KMS-11 (cell line): ENCODE measurements around the gene GAS6.

Experiments used
- H2AFZ ChIP-seq: fragments of 200-600 bp; sonication (generic); 2 replicates; pipeline ENCODE4 v1.6.1; 2016; ENCODE audit warnings: antibody characterized with exemption, mixed run types, low read depth
- H3K27ac ChIP-seq: fragments of 200-600 bp; sonication (generic); 2 replicates; pipeline ENCODE4 v1.6.1; 2016; ENCODE audit warnings: mild to moderate bottlenecking, mixed run types
- H3K27me3 ChIP-seq: fragments of 200-600 bp; sonication (generic); 2 replicates; pipeline ENCODE4 v1.6.1; 2017; ENCODE audit warnings: mild to moderate bottlenecking, low read depth, mixed run types, moderate library complexity; ENCODE audit not compliant: insufficient read depth
- H3K36me3 ChIP-seq: fragments of 200-600 bp; sonication (generic); 2 replicates; pipeline ENCODE4 v1.6.1; 2017; ENCODE audit warnings: mild to moderate bottlenecking, mixed run types; ENCODE audit not compliant: insufficient read depth
- H3K4me1 ChIP-seq: fragments of 200-600 bp; sonication (generic); 2 replicates; pipeline ENCODE4 v1.6.1; 2016; ENCODE audit warnings: mild to moderate bottlenecking, low read depth, mixed run types; ENCODE audit not compliant: poor library complexity, severe bottlenecking
- H3K4me2 ChIP-seq: fragments of 200-600 bp; sonication (generic); 2 replicates; pipeline ENCODE4 v1.7.0; 2016; ENCODE audit warnings: mild to moderate bottlenecking, mixed run types
- H3K4me3 ChIP-seq: fragments of 200-600 bp; sonication (generic); IDR thresholded peaks from 2 replicates; pipeline ENCODE4 v1.6.1; 2017; ENCODE audit warnings: low read depth, low read length, mixed read lengths; ENCODE audit not compliant: insufficient read depth
- H3K79me2 ChIP-seq: fragments of 200-600 bp; sonication (generic); 2 replicates; pipeline ENCODE4 v1.6.1; 2016; ENCODE audit warnings: low read depth, mixed run types; ENCODE audit not compliant: insufficient read depth
- H3K9ac ChIP-seq: fragments of 200-600 bp; sonication (generic); 2 replicates; pipeline ENCODE4 v1.6.1; 2016; ENCODE audit warnings: mild to moderate bottlenecking, mixed run types
- H4K20me1 ChIP-seq: fragments of 200-600 bp; sonication (generic); 2 replicates; pipeline ENCODE4 v1.6.1; 2016; ENCODE audit warnings: mild to moderate bottlenecking, mixed run types; ENCODE audit not compliant: insufficient read depth
- CTCF ChIP-seq: fragments of 200-600 bp; sonication (generic); conservative IDR thresholded peaks from 2 replicates; pipeline ENCODE4 v1.6.1; 2017; ENCODE audit warnings: low read depth, mild to moderate bottlenecking, antibody characterized with exemption, low read length, moderate library complexity, mixed read lengths

Gene GAS6

GRCh38 chr13:113819341-113819730, 44.5 kb downstream of the GAS6 start:
- H3K27ac ChIP-seq: no peak overlapping the region
- H3K79me2 ChIP-seq: no peaks in the 10 kb centered on the region
- no peaks in the 10 kb centered on the region for H3K36me3 ChIP-seq
- H3K4me1 ChIP-seq: peaks cover 2% of the 10 kb centered on the region
- peaks cover 6% of the 10 kb centered on the region; the same call in 1 of the 2 replicates for H3K27me3 ChIP-seq
- no peak for TF ChIP-seq CTCF
- H3K4me2 ChIP-seq: no peak overlapping the region
- no peaks in the 10 kb centered on the region for H4K20me1 ChIP-seq
- no peak overlapping the region for H3K9ac ChIP-seq
- no peak overlapping the region for H2AFZ ChIP-seq
- no peak overlapping the region for H3K4me3 ChIP-seq

- Histone ChIP-seq H3K4me2 (no peak overlapping the region), H3K4me3 (no peak overlapping the region), H3K36me3 (no peaks in the 10 kb centered on the region), H3K9ac (no peak overlapping the region), H4K20me1 (no peaks in the 10 kb centered on the region), H2AFZ (no peak overlapping the region), H3K27ac (no peak overlapping the region), H3K27me3 (peaks cover 11% of the 10 kb centered on the region; the same call in 1 of the 2 replicates), H3K4me1 (peaks cover 5% of the 10 kb centered on the region), H3K79me2 (no peaks in the 10 kb centered on the region)
- no peak for TF ChIP-seq CTCF
Measured at GRCh38 chr13:113818700-113819295, 45.1 kb downstream of the GAS6 start.

- H3K4me3 ChIP-seq: no peak overlapping the region
- peaks cover 14% of the 10 kb centered on the region; the same call in 1 of the 2 replicates for H3K27me3 ChIP-seq
- no peaks in the 10 kb centered on the region for H3K36me3 ChIP-seq
- no peaks in the 10 kb centered on the region for H4K20me1 ChIP-seq
- no peak overlapping the region for H2AFZ ChIP-seq
- H3K4me2 ChIP-seq: no peak overlapping the region
- no peaks in the 10 kb centered on the region for H3K79me2 ChIP-seq
- H3K27ac ChIP-seq: no peak overlapping the region
- no peak for TF ChIP-seq CTCF
- H3K4me1 ChIP-seq: peaks cover 5% of the 10 kb centered on the region
- H3K9ac ChIP-seq: no peak overlapping the region
Measured at GRCh38 chr13:113817860-113818691, 45.8 kb downstream of the GAS6 start.

GRCh38 chr13:113816946-113817859, 46.7 kb downstream of the GAS6 start:
- no peak overlapping the region for H3K4me2 ChIP-seq

More at GRCh38 chr13:113816946-113817859, 46.7 kb downstream of the GAS6 start:
- Histone ChIP-seq H4K20me1 (no peaks in the 10 kb centered on the region), H3K79me2 (no peaks in the 10 kb centered on the region), H3K36me3 (no peaks in the 10 kb centered on the region), H3K27me3 (peaks cover 14% of the 10 kb centered on the region; the same call in 1 of the 2 replicates), H3K4me3 (no peak overlapping the region), H3K4me1 (peaks cover 5% of the 10 kb centered on the region), H2AFZ (no peak overlapping the region), H3K9ac (no peak overlapping the region), H3K27ac (no peak overlapping the region)
- peak; percentile 70 for TF ChIP-seq CTCF
